HG03060 (cell line): ENCODE measurements around the gene NUDT13.
"Not testable (repeated sequence)": the region's sequence is repeated elsewhere in the genome, so short reads cannot be mapped to it uniquely, and the experiment has no call there.

Experiments used
- ATAC-seq: cut with Tn5 transposase; IDR thresholded peaks from one replicate; pipeline ENCODE4 v1.9.1; 2021; ENCODE audit warnings: low read depth, moderate number of reproducible peaks; ENCODE audit not compliant: unreplicated experiment

The NUDT13 gene

DNA sequence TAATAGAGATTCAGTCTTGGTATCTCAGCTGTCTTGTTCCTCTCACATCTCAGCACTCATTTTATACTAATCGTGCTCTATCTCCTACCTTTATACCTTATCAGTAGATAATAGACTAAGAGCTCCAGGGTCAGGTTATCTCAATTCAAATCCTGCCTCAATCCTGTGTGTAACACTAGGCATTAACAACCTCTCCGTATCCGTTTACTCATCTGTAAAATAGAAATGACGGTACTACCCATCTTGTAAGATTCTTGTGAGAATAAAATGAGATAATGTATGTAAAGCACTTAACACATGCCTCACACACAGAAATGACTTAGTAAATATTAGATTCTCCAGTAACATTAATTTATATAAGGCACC, 13.0 kb upstream of the NUDT13 start:
- ATAC-seq: no peak

DNA sequence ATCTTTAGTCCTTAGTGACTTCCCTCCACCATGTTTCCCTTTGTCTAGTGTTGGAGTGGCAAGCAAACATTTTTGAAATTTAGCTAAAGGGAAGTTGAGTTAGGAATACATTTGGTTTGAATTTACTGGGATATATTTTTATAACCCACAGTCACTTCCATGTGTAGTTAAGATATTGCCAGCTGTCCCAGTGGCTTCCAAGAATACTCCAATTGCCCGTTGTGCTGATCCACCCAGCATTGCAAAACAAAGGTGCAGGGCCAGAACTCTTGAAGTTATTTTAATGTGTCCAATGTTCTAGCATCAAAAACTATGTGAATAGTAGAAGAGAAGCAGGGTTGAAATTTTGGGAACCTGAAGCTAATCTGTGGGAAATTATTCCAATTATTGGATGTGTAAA, 11.1 kb upstream of the NUDT13 start:
- ATAC-seq: no peak

DNA sequence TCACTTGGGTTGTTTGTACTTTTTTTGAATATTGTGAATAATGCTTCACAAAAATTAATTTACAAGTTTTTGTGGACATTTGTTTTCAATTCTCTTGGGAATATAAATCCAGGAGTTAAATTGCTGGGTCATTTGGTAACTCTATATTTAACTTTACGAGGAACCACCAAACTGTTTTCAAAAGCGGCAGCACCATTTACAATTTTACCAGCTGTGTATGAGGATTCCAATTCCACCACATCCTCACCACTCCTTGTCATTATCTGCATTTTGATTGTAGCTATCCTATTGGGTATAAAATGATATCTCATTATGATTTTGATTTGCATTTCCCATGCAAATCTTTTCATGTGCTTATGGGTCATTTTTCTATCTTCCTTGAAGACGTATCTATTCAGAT, 4.0 kb upstream of the NUDT13 start:
- ATAC-seq: no peak

DNA sequence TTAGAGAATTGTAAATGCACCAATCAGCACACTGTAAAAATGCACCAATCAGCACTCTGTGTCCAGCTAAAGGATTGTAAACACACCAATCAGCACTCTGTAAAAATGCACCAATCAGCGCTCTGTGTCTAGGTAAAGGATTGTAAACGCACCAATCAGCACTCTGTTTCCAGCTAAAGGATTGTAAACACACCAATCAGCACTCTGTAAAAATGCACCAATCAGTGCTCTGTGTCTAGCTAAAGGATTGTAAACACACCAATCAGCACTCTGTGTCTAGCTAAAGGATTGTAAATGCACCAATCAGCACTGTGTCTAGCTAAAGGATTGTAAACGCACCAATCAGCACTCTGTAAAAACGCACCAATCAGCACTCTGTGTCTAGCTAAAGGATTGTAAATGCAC, 1.0 kb upstream of the NUDT13 start:
- not testable (repeated sequence) for ATAC-seq

DNA sequence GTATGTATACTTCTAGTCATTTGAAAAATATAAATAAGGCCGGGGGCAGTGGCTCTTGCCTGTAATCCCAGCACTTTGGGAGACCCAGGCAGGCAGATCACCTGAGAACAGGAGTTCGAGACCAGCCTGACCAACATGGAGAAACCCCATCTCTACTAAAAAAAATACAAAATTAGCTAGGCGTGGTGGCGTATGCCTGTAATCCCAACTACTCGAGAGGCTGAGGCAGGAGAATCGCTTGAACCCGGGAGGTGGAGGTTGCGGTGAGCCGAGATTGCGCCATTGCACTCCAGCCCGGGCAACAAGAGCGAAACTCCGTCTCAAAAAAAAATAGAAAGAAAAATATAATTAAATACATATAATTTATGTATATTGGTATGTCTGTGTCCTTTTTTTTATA, 1.8 kb downstream of the NUDT13 start:
- ATAC-seq: not testable (repeated sequence)

DNA sequence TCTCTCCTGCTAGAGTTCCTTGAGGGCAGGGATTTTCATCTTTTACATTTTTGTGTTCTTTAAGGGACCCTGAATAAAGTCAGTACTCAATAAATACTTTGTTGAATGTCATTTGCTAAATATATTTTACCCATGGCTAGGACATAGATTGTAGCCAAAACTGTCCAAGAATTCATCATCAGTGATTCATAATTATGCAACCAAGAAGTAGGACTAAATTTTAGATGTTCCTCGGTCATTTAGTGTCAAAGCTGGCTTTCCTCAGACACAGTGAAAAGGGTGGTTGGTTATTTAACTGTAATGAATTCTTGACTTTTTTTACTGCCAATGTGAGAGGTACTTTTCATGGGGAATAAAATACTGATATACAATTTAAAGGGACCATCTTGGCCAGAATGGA, 3.3 kb downstream of the NUDT13 start:
- no peak for ATAC-seq

DNA sequence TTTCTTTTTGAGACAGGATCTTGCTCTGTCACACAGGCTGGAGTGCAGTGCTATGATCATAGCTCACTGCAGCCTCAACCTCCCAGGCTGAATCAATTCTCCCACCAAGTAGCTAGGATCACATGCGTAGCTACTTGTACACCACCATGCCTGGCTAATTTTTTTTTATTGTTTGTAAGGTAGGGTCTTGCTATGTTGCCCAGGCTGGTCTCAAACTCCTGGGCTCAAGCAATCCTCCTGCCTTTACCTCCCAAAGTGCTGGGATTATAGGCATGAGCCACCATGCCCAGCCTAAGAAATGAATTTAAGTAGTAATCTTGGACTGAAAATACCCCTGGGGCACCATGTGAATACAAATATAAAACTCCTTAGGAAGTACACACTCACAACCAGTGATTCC, 5.8 kb downstream of the NUDT13 start:
- no peak for ATAC-seq

DNA sequence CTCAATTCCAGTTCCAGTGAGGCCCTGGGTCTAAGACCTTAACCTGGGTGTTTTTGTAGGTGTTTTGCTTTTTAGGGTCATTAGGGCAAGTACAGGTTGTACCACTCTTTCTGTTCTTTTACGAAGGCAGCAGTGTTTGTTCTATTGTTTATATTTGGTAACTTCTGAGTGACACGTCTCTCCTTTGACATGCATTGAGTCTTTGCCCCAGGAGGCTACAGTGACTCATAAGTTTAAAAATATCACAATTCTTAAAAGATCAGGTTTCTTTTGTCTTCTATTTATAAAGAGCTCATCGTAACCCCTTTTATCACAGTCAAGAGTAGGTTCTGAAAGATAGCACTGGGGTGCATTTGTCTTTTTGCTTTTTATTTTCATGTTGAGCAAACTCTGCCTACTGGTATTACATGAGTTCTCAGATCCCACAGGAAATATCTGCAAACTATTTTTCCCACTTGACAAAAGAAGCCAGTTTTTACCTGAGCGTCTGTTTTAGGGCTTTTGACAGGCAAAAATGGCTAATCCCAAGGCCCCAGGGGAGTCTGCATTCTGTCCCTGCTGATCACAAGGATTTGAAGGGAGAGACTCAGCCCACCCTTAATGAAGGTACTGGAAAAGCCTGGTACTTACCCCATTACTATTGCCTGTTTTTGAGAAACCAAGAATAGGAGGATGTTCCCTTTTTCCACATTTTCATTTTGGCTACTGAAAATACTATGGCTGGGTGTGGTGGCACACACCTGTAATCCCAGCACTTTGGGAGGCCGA, 7.9 kb downstream of the NUDT13 start:
- peak; percentile 88 for ATAC-seq

DNA sequence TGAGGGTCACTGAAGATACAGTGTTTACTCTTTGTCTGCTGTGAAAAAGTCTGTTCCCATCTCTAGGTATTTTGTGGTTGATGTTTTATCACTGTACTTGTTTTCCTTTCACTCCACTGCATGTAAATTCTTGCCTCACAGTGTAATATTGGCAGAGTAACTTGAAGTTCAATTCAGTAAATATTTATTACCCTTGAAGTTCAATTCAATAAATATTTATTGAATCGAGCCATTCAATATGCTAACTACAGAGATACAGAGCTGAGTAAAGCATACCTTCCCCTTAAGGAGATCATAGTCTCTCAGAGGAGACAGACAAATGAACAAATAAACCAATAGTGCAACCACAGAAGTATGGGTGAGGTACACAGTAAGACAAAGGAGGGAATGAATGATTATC, 9.2 kb downstream of the NUDT13 start:
- ATAC-seq: no peak

DNA sequence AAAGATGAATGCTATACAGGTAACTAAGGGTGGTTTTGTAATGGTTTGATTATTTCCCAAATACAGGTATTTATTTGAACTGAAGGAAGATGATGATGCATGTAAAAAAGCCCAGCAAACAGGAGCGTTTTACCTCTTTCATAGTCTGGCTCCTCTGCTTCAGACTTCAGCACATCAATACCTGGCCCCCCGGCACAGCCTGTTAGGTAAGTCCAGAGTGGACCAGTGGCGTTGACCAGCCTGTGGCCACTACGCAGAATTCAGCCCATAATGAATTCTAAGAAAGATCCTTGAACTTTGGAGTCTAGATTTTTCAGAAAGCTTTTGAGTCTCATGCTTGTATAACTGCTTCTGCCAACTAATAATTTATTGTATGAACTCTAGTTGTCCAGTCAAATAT, 9.7 kb downstream of the NUDT13 start:
- no peak for ATAC-seq

DNA sequence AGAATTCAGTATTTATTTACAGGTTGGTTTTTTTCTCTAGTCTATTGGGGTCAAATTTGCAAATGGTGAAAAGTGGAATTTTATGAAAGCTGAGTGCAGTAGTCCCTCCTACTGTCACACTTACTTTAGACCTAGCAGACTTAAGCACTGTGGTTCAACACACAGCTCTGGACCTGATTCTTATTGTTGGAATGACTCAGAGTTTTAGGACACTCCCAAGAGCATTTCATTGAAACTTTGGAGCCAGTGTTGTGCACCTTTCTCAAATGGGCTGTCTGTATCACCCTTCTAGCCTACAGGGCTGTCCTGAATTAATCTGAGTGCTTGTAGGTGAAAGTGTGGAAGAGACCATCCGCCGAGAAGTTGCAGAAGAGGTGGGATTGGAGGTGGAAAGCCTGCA, 16.1 kb downstream of the NUDT13 start:
- no peak for ATAC-seq

DNA sequence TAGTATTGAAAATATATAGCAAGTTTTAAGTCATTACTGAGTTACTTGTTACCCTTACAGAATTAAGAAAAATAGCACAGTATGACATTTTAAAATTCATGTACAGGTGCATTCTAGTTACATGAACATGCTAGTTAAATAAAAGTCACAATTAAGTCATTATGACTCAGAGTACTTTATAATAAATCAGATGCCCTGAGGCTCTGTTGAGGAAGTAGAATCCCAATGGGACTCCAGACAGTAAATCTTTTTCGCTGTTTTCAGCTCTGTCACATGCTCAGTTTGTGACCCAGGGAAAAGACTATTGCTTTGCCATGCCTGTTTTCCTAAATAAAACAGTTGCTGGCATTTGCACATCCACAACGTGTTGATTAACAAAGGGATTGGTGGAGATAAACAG, 21.0 kb downstream of the NUDT13 start:
- ATAC-seq: no peak

DNA sequence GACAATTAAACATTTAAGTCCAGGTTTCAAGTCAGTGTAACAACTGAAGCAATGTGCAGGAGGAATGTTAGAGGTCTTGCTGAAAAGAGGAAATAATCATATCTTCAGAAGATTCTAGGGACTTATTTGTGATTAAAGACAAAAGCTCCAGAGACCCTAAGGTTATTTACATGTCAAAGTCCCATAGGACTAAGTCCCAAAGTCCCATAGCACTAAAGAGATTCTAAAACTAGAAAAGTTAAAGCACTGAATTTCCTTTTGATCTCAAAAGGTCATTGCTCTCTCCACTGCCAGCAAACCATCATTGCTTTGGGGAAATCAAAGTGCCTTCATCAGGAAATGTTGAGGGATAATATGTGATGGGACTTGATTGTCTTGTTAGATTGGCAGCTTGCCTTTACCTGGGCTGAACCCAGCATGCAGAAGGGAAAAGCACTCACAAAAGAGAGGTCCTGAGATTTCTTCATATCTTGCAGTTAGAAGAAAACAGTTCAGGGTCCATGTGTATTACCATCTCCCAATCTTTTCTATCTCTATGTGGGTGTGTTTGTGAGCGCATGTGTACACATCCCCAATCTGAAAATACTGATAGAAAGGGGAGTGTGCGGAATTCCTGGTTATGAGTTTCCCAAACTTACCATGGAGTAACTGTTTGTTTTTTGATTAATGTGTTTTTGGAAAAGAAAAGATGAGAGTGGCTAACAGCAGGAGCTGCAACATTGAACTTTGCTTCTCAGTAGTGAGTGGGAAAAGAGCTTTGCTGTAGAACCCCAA, 21.8 kb downstream of the NUDT13 start:
- ATAC-seq: no peak

DNA sequence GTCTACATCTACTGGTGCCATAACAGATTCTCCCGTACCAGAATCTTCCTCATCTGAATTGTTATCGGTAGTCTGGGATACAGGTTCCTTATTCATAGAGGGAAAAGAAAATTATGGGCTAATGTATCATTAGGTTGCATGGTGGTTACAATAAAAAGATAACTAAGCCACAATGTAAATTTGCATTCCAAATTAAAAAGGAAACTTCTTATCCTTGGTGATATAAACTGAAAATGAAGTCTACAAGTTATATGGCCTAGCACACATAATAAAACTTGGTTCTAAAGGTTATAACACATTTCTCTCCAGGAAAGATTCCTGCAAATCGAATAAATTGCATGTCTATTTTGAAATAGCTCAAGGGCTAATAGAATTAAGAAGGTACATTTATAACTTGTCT, 24.5 kb downstream of the NUDT13 start:
- no peak for ATAC-seq

DNA sequence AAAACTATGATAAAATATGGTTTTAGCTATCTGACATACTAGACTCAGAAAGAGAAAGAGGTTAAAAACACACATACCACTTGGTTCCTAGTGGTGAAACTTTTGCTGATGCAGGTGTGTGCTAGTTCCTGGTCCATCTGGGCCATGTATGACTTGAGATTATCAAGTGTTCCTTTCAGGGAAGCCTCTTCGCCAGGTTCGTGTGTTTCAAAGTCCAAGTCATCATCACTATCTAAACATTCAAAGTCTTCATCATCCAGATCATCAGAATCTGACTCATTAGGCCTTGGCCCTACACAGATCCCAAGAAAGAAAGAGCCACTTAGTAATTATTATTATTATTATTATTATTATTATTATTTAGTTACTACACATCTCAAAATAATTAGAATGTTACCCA, 26.4 kb downstream of the NUDT13 start:
- no peak for ATAC-seq

DNA sequence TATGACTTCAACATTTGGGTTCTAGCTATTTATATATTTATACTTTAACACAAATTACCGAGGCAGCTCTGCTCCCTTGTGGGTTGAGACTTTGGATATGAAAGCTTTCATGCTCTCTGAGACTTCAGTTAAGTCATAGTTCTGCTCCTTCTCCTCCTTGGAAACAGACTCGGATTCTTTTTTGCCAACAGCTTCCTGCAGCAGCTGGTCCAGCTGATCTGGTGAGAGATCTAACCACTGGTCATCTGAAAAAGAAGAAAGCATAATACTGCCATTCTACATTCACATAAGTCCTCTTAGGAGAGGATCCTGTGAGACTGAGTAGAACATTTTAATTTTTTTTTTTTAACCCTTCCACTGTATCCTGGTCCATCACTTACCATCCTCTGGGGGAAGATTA, 29.0 kb downstream of the NUDT13 start:
- no peak for ATAC-seq

DNA sequence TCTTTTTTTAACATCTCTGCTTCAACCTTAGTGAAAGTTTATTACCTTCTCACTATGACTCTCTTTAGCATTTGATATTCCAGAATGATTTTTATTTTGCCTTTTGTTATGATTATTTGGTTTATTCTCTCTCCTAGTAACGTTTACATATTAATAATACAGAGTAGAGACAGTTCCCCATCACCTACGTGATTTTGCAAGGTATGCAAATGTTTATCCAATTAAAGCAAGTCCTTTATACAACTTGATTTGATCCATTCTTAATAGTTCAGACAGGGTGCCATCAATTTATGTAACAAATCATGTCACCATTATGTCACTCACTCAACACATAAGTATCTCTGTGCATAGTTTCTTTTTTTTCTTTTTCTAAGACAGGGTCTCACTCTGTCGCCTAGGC, 31.3 kb downstream of the NUDT13 start:
- ATAC-seq: no peak

DNA sequence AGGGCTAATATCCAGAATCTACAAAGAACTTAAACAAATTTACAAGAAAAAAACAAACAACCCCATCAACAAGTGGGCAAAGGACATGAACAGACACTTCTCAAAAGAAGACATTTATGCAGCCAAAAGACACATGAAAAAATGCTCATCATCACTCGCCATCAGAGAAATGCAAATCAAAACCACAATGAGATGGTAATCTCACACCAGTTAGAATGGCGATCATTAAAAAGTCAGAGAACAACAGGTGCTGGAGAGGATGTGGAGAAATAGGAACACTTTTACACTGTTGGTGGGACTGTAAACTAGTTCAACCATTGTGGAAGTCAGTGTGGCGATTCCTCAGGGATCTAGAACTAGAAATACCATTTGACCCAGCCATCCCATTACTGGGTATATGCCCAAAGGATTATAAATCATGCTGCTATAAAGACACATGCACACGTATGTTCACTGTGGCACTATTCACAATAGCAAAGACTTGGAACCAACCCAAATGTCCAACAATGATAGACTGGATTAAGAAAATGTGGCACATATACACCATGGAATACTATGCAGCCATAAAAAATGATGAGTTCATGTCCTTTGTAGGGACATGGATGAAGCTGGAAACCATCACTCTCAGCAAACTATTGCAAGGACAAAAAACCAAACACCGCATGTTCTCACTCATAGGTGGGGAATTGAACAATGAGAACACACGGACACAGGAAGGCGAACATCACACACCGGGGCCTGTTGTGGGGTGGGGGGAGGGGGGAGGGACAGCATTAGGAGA, 40.6 kb downstream of the NUDT13 start:
- not testable (repeated sequence) for ATAC-seq

DNA sequence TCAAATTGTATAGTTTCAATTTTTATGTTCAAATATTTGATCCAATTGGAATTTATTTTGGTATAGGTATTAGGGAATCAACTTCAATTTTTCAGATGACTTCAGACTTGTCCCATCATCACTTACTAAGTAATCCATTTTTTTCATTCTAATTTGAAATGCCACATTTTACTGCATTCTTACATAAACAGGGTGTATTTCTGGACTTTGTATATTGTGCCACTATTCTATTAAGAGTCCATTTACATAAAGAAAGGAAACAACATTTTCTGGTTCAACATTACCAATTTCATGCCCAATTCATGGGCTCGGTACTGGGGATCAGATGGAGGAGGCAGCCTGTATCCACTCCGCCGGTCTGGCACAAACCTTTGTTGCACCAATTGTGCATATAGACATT, 41.8 kb downstream of the NUDT13 start:
- no peak for ATAC-seq

DNA sequence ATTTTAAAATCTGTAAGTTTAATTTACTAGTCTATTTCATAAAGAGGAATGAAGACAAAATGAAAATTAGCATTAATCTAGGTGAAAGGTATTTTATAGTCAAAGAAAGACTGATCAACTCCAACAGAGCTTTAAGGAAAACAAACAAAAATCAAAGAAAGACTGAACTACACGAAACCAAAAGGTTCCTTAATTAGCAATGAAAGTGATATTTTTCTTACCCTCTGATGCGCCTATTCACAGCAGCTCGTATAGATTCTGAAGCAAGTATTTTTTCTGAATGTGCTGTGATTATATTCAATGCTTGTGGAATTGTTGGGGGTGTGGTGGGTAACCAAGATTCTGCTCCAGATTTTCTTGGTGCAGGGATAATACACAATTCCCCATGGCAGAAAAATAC, 45.8 kb downstream of the NUDT13 start:
- ATAC-seq: no peak

DNA sequence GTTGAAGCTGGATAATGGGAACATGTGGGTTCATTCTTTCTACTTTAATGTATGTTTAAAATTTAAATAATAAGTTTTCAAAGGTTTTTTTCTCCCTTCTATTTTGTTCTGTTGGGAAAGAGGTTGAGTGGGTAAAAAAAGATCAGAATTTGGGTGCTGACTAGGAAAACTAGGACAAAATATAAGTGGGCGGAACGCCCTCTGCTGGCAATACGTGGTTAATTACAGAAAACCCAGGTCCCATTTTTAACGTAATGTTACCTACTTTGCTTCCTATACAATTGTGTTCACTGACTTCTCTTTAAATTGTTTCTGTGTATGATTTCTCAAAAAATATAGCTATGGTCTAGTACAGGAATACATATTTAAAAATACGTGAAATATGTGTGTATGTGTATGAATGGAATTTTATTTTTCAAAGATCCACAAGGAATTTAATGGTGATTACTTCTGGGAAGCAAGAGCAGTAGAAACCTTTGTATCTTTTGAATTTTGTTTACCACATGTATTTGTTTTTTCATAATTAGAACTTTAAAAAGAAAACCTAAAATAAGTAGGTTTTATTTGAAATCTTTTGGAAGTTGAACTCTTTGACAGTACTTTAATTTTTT, 48.9 kb downstream of the NUDT13 start:
- no peak for ATAC-seq
